H7 (cell line): ENCODE results near the gene GPBAR1. TPM values are rescaled to one million over a fixed set of nuclear protein-coding genes. Genes with fewer than 3 reads are reported as not detected.

ENCODE experiments used
- DNase-seq: peaks from one replicate; pipeline ENCODE4 v3.0.0; 2012
- H3K27me3 ChIP-seq: 2 replicates; pipeline ENCODE4 v1.6.0; 2011; ENCODE audit warnings: mild to moderate bottlenecking, low read length; ENCODE audit not compliant: control insufficient read depth, insufficient read depth
- H3K36me3 ChIP-seq: replicated peaks from 2 replicates; pipeline ENCODE4 v1.5.1; 2011; ENCODE audit warnings: low read length; ENCODE audit not compliant: control insufficient read depth, insufficient read depth
- H3K4me3 ChIP-seq: 2 replicates; pipeline ENCODE4 v1.5.1; 2011; ENCODE audit warnings: low read depth, mild to moderate bottlenecking, control low read depth, low read length, moderate library complexity; ENCODE audit not compliant: insufficient read depth
- total RNA-seq: library from RNA; depleted of rRNA; stranded (reverse); fragments of >200 nt; shearing (Covaris generic); gene quantifications from 2 replicates; pipeline ENCODE4 v1.2.3, GENCODE V29; 2014; rRNA removed

Gene GPBAR1, protein sequence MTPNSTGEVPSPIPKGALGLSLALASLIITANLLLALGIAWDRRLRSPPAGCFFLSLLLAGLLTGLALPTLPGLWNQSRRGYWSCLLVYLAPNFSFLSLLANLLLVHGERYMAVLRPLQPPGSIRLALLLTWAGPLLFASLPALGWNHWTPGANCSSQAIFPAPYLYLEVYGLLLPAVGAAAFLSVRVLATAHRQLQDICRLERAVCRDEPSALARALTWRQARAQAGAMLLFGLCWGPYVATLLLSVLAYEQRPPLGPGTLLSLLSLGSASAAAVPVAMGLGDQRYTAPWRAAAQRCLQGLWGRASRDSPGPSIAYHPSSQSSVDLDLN
- total RNA-seq = 0.11 TPM in 1 of 2 replicates, not detected in the other

DNA sequence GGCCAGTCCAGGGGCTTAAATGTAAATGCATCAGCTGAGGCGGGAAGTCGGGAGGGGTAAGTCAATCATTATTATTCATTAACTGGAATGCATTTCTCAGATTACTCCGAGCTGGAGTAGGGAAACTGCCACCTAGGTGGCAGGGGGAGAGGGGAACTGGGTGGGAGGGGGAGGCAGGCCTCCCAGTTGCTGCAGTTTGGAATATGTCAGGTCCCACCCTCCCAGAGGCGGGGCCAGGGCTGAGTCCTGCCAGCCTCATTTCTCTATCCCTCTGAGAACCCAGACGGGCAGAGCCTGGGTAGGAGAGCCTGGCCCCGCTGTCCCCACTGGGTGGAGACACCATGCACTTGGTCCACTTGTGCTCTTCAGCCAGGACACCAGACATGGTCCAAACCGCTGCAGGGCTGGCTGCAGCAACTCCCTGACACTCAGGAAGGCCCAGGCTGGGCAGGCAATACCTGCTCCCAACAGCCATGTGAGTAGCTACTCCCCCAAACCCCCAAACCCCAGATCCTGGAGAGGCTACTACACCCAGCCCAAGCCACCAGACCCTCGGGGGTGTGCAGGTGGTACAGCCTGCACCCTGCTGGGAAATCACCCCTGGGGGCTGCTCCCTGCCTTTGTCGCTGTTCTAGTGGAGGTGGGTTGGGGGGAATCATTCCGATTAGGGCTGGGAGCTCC, at the start of gene GPBAR1:
TSS of gene GPBAR1 (plus strand) at position 274 of the 681 bp plus-strand sequence. CDS start 1,710 bp downstream, outside the sequence.
- Histone ChIP-seq H3K4me3 (no peak within 1 kb of the TSS), H3K36me3 (peaks cover 9% of the 10 kb centered on the region), H3K27me3 (no peaks in the 10 kb centered on the region)
- DNase-seq = peak; percentile 88

DNA sequence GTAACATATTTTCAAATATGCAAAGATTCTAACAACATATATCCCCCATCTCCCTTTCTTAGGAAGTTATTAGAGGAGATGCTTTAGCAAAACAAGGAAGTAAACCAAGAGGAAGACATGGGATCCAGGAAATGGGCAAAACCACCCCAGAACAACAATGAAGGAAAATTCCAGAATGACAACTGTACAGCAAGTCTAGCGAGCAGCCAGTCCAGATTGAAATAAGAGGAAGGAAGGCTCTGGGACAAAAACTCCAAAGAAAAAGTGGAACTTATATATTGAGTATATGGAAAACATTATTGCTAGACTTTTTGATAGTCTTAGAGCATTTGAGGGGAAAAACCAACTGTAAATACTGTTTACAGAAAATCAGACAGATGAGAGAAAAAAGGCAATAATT, 46.7 kb upstream of the GPBAR1 start:
- no peaks in the 10 kb centered on the region for H3K36me3 ChIP-seq
- H3K4me3 ChIP-seq = no peak overlapping the region
- no peaks in the 10 kb centered on the region; the same call in 1 of the 2 replicates for H3K27me3 ChIP-seq
- no peak for DNase-seq

GRCh38 chr2:218216336-218216673, 44.5 kb upstream of the GPBAR1 start:
- Histone ChIP-seq H3K27me3 (no peaks in the 10 kb centered on the region; the same call in 1 of the 2 replicates), H3K36me3 (no peaks in the 10 kb centered on the region; the same call in 1 of the 2 replicates), H3K4me3 (peak overlapping the region; percentile 88)
- no peak for DNase-seq

DNA sequence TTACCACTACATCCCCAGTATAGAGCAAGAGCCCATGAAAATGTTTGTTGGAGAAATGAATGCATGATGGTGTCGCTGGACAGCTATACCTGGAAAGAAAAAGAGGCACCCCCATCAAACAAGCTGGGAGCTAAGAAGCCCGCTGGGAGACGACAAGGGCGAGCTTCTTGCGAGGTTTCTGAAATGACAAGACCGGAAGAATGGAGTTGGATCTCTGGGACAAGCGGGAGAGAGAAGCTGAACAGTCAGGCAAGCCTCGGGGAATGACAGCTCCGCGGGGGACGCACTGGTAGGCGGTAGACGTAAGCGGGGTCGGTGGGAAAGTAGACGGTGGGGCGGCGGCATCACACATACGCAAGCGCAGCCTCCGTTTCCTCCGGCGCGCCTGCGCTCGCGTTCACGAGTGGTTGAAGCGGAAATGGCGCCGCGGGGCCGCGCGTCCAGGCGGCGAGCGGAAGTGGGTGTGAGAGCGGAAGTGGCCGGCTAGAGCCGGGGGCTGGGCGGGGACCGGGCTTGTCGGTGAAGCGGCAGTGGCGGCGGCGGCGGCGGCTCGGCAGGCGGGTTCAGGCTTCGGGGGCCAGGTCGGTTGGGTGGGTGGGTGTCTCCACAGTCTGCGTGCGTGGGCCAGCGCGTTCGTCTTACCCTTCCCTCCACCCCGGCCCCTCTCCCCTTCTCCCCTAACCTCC, 44.0 kb upstream of the GPBAR1 start, which contains the start of gene ARPC2:
TSS of gene ARPC2 (plus strand) at position 516 of the 686 bp plus-strand sequence. CDS start 282 bp downstream, outside the sequence.
- Histone ChIP-seq H3K4me3 (peak within 1 kb of the TSS; percentile 88), H3K27me3 (no peaks in the 10 kb centered on the region), H3K36me3 (no peaks in the 10 kb centered on the region; the same call in 1 of the 2 replicates)
- peak; percentile 96 for DNase-seq

GRCh38 chr2:218217360-218218267, 43.2 kb upstream of the GPBAR1 start:
- H3K36me3 ChIP-seq = no peaks in the 10 kb centered on the region; the same call in 1 of the 2 replicates
- H3K27me3 ChIP-seq = no peaks in the 10 kb centered on the region
- H3K4me3 ChIP-seq = peak overlapping the region; percentile 88
- peak; percentile 84 for DNase-seq

DNA sequence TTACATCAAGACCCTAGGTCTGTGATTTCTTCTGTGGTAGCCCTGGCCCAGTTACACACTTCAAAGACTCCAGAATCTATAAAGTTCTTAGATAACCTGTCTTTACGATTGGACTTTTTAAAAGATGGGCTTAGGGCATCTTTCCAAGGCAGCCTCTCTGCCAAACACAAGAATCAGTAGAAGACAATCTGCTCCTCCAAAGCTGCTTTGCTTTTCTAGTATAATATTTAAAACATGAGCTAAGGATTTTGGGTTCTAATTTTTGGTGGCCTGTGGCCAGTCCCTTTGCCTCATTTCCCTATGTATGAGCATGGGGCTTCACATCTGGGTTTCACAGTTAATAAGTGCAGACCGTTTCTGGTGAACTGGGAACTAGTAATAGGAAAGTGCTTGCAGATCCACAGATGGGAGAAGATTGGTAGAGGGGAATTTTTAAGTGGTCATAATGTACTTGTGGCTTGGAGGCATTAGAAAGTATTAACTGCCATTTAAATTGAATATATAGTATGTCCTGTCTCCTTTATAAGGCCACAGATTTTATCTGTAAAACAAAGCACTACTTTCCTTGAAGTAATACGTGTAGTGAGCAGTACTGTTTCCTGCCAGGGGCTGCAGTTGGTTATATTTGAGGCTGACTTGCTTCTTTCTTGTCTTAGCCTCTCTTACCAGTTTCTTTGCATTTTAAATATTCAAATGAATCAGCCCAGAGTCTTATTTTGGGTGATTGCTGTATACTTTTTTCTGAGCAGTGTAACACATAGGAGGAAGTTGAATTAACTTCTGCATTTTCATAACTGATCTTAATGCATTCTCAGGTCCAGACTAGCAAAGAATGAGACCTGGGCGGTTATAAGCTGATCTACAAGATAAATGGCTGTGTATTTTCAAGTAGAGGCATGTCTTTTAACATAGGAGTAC, 42.3 kb upstream of the GPBAR1 start:
- no peaks in the 10 kb centered on the region for H3K27me3 ChIP-seq
- no peak for DNase-seq
- H3K4me3 ChIP-seq = peak overlapping the region; percentile 88
- no peaks in the 10 kb centered on the region; the same call in 1 of the 2 replicates for H3K36me3 ChIP-seq

DNA sequence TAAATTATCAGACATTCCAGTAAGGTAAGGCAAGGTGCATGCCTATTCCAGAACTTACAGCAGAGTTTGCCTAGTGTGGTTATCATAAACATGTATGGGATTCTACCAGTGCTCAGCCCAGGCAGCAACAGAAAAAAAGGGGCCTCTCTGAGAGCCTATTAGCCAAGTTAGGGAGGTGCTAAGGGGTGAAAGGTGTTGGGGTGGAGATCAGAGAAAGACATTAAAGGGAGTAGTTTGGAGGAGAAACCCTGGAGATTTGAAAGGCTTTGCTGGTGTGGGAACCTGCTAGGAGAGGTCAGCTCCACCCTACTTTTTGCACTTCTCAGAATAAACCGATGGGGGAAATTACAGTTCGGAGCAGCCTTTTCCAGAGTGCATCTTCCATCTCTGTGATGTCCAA, 40.9 kb upstream of the GPBAR1 start:
- no peak for DNase-seq
- peaks cover 2% of the 10 kb centered on the region; the same call in 1 of the 2 replicates for H3K36me3 ChIP-seq
- H3K27me3 ChIP-seq = no peaks in the 10 kb centered on the region
- H3K4me3 ChIP-seq = no peak overlapping the region

GRCh38 chr2:218221000-218221399, 39.8 kb upstream of the GPBAR1 start:
- Histone ChIP-seq H3K36me3 (peaks cover 2% of the 10 kb centered on the region), H3K4me3 (no peak overlapping the region)
- DNase-seq = no peak

GRCh38 chr2:218223046-218223445, 37.8 kb upstream of the GPBAR1 start:
- H3K36me3 ChIP-seq = peaks cover 2% of the 10 kb centered on the region
- H3K27me3 ChIP-seq = no peaks in the 10 kb centered on the region
- H3K4me3 ChIP-seq = no peak overlapping the region

More at GRCh38 chr2:218221000-218221399, 39.8 kb upstream of the GPBAR1 start:
- no peaks in the 10 kb centered on the region for H3K27me3 ChIP-seq

GRCh38 chr2:218224186-218224585, 36.6 kb upstream of the GPBAR1 start:
- Histone ChIP-seq H3K4me3 (no peak overlapping the region), H3K36me3 (peaks cover 7% of the 10 kb centered on the region), H3K27me3 (no peaks in the 10 kb centered on the region)
- no peak for DNase-seq

More at GRCh38 chr2:218223046-218223445, 37.8 kb upstream of the GPBAR1 start:
- DNase-seq = no peak

DNA sequence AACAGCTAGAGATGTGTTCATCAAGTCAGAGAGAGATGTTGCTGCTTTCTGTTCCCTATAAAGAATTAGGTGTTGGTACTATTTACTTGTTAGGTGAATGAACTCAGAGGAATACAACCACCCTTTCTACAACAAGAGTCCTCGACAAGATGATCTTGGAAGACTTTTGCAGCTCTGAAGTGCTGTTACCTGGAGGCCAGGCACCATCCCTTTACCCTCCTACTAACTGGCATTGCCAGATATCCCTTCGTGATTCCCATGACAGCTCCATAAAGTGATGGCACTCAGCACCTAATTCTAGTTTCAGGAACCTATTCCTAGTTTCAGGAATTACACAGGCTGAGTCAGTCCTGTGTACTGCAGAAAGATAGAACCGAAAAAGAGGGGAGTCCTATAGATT, 33.9 kb upstream of the GPBAR1 start:
- Histone ChIP-seq H3K36me3 (peaks cover 20% of the 10 kb centered on the region), H3K27me3 (no peaks in the 10 kb centered on the region), H3K4me3 (no peak overlapping the region)
- DNase-seq = no peak

- no peak overlapping the region for H3K4me3 ChIP-seq
- peaks cover 21% of the 10 kb centered on the region for H3K36me3 ChIP-seq
- no peak for DNase-seq
- no peaks in the 10 kb centered on the region for H3K27me3 ChIP-seq
These were observed 32.3 kb upstream of the GPBAR1 start for GRCh38 chr2:218228366-218229090.
